Right lobe of liver (tissue), 6 donors: ENCODE measurements around the gene ZKSCAN5. TPM values are rescaled to one million over a fixed set of nuclear protein-coding genes. Genes with fewer than 3 reads are reported as not detected.
A peak's percentile ranks its signal among the peaks of the same experiment; 100 is the strongest.

Experiments used
- ATAC-seq, 4 donors: fragments of 200-7000 bp; cut with Tn5 transposase; one replicate each; pipeline ENCODE4 v1.9.1; 2020; ENCODE audit warnings: mild to moderate bottlenecking in 4 of 4, moderate library complexity in 4 of 4
- DNase-seq, 3 donors: peaks; one replicate each; pipeline ENCODE4 v3.0.0-alpha.2; 2020
- H3K27ac ChIP-seq, 3 donors: fragments of 200-600 bp; one replicate each; pipeline ENCODE4 v1.8.0; 2022
- H3K27me3 ChIP-seq, 2 donors: fragments of 200-600 bp; one replicate each; pipeline ENCODE4 v1.8.0; 2022
- H3K36me3 ChIP-seq, 4 donors: fragments of 200-600 bp; sonication (generic) in 1 of 4; one replicate each; pipeline versions ENCODE4 v1.5.1 to v1.8.0; 2017 to 2022; ENCODE audit warnings: control low read depth in 1 of 4
- H3K4me1 ChIP-seq, 4 donors: fragments of 200-600 bp; sonication (generic) in 1 of 4; one replicate each; pipeline versions ENCODE4 v1.5.1 to v1.8.0; 2017 to 2022; ENCODE audit warnings: control low read depth in 1 of 4
- H3K4me3 ChIP-seq, 3 donors: fragments of 200-600 bp; one replicate each; pipeline ENCODE4 v1.8.0; 2022
- H3K9me3 ChIP-seq, 4 donors: fragments of 200-600 bp; sonication (generic) in 1 of 4; one replicate each; pipeline versions ENCODE4 v1.5.1 to v1.8.0; 2017 to 2022; ENCODE audit warnings: control low read depth in 1 of 4
- CTCF ChIP-seq, 4 donors: fragments of 200-600 bp in 3 of 4; fragments of 450-650 bp in 1 of 4; IDR thresholded peaks; one replicate each; pipeline versions ENCODE4 v1.5.1 to v1.8.0; 2016 to 2022; ENCODE audit warnings: antibody characterized with exemption in 4 of 4, mild to moderate bottlenecking in 2 of 4
- POLR2A ChIP-seq: fragments of 450-650 bp; IDR thresholded peaks from one replicate; pipeline ENCODE4 v1.6.1; 2017; ENCODE audit warnings: antibody characterized with exemption, mild to moderate bottlenecking
- WGBS: methylation state at CpG from one replicate; pipeline ENCODE4 v1.1.6; 2018; ENCODE audit warnings: low coverage, low lambda C conversion rate; ENCODE audit not compliant: insufficient coverage; ENCODE audit errors: missing lambda C conversion rate; 5-methylcytosine and 5-hydroxymethylcytosine counted together
- intact Hi-C, 2 donors: fragments of 100-400 bp; cut with DNase I; formaldehyde crosslinking; loops; one replicate each; pipeline versions ENCODE4 v1.11.2 to v1.14.1; 2022
- total RNA-seq, 6 experiments: library from RNA; depleted of rRNA in 2 of 6; stranded (reverse); fragments of >200 nt in 2 of 6; fragmentation: NEBNext Ultra II Directional in 3 of 6; extraction: Animal tissue kit (Norgen Biotek cat#: 25700) in 3 of 6; gene quantifications; one replicate each; pipeline versions ENCODE4 v1.1.0 to v1.2.4, GENCODE V29; 2016 to 2023
- donor health status: DM: no; HTN: yes; CAD: no.
- donor health status: DM: no; HTN: no; CAD: no.
- donor health status: DM: no; HTN: no; CAD: no.
- donor health status: DM: no; HTN: yes; CAD: no.
- donor health status: DM: no; HTN: yes; CAD: no.

Gene ZKSCAN5
- total RNA-seq, 6 experiments from 2014 or later = 2.7 to 4.4 (median 3.1) TPM

- Histone ChIP-seq H3K36me3 (no peaks in the 10 kb centered on the region), H3K4me3 (peak overlapping the region; percentile 79 to 98 (median 97)), H3K27ac (peak overlapping the region; percentile 76 to 92 (median 84)), H3K9me3 (no peaks in the 10 kb centered on the region), H3K4me1 (peaks cover 0 to 24% (median 4%) of the 10 kb centered on the region in 4 donors), H3K27me3 (no peaks in the 10 kb centered on the region)
- no peak for TF ChIP-seq POLR2A
- no peak for TF ChIP-seq CTCF (IDR thresholded peaks at IDR 0.05)
- ATAC-seq = peak in 3 of 4 donors; percentile 1 to 8 (median 2)
- intact Hi-C loops = no loop called here
- WGBS = 2% methylated on average over 7 of the region's 9 CpGs
- DNase-seq = no peak
These were observed 39.1 kb upstream of the ZKSCAN5 start for GRCh38 chr7:99465421-99465768.

GRCh38 chr7:99468336-99468918 is 36.0 kb upstream of the ZKSCAN5 start:
- no peak overlapping the region for H3K4me3 ChIP-seq
- DNase-seq (no peak), ATAC-seq (no peak)
- no peaks in the 10 kb centered on the region for H3K27me3 ChIP-seq
- intact Hi-C loops = no loop called here
- 91% methylated on average over 16 of the region's 29 CpGs for WGBS
- H3K9me3 ChIP-seq = no peaks in the 10 kb centered on the region
- no peak for TF ChIP-seq POLR2A
- no peak for TF ChIP-seq CTCF (IDR thresholded peaks at IDR 0.05)
- no peaks in the 10 kb centered on the region for H3K36me3 ChIP-seq
- H3K27ac ChIP-seq = no peak overlapping the region
- peaks cover 0 to 23% (median 4%) of the 10 kb centered on the region in 4 donors for H3K4me1 ChIP-seq

GRCh38 chr7:99469381-99470065 is 34.9 kb upstream of the ZKSCAN5 start:
- no peak for TF ChIP-seq POLR2A
- TF ChIP-seq CTCF (IDR thresholded peaks at IDR 0.05) = no peak
- Histone ChIP-seq H3K36me3 (no peaks in the 10 kb centered on the region), H3K27me3 (no peaks in the 10 kb centered on the region), H3K9me3 (no peaks in the 10 kb centered on the region), H3K27ac (no peak overlapping the region), H3K4me3 (no peak overlapping the region), H3K4me1 (peaks cover 0 to 20% (median 7%) of the 10 kb centered on the region in 4 donors)
- intact Hi-C loops = no loop called here
- ATAC-seq (no peak), DNase-seq (no peak)
- WGBS = 33% methylated on average over 19 of the region's 23 CpGs

GRCh38 chr7:99472561-99473314 is 31.7 kb upstream of the ZKSCAN5 start, which contains the start of gene ZNF789:
Gene ZNF789, plus strand, starts transcription at chr7:99472890. Its CDS starts 3,567 bp downstream, at chr7:99476457.
- Histone ChIP-seq H3K4me1 (peaks cover 0 to 8% (median 3%) of the 10 kb centered on the region in 4 donors), H3K36me3 (no peaks in the 10 kb centered on the region), H3K27ac (peak within 1 kb of the TSS; percentile 69 to 83 (median 69)), H3K9me3 (no peaks in the 10 kb centered on the region), H3K4me3 (peak within 1 kb of the TSS; percentile 79 to 95 (median 95)), H3K27me3 (no peaks in the 10 kb centered on the region)
- intact Hi-C loops = no loop called here
- TF ChIP-seq CTCF (IDR thresholded peaks at IDR 0.05) (no peak), POLR2A (peak; percentile 72)
- ATAC-seq (peak; percentile 96 to 99 (median 98)), DNase-seq (peak; percentile 98 to 99 (median 99))
- 0% methylated on average over 35 of the region's 56 CpGs for WGBS
